Measurements from ENCODE around the gene TECPR1.

TECPR1 gene

GRCh38 chr7:98278936-98279335 lies 26.9 kb upstream of the TECPR1 start:
- TF ChIP-seq CTCF (IDR thresholded peaks at IDR 0.05; ENCODE audit: insufficient read depth, low read length, poor library complexity, severe bottlenecking) = no peak
- no peak for TF ChIP-seq EZH2phosphoT487 (conservative IDR thresholded peaks at IDR 0.05; ENCODE audit: low read length)
- H3K27ac ChIP-seq (ENCODE audit: low read depth, low read length) = no peak overlapping the region
- H3K9me2 ChIP-seq (replicated peaks; ENCODE audit: insufficient read depth, low read length) = no peaks in the 10 kb centered on the region
- H3K27me3 ChIP-seq (ENCODE audit: low read length) = no peaks in the 10 kb centered on the region
- H3K4me3 ChIP-seq (ENCODE audit: insufficient read depth, low read length, poor library complexity, severe bottlenecking) = no peak overlapping the region
- H2AFZ ChIP-seq (ENCODE audit: low read depth, low read length, severe bottlenecking) = no peak overlapping the region
- H3K4me2 ChIP-seq (ENCODE audit: low read depth, low read length, poor library complexity, severe bottlenecking) = no peak overlapping the region
- no peaks in the 10 kb centered on the region for H3K36me3 ChIP-seq (ENCODE audit: low read length)
- no peaks in the 10 kb centered on the region for H3K79me2 ChIP-seq (ENCODE audit: insufficient read depth, low read length)
- H3K9ac ChIP-seq (ENCODE audit: low read length) = no peak overlapping the region
- H3F3A ChIP-seq (ENCODE audit: insufficient read depth) = no peaks in the 10 kb centered on the region
- no peaks in the 10 kb centered on the region for H3K9me3 ChIP-seq (ENCODE audit: insufficient read depth, low read length)
- H4K20me1 ChIP-seq (ENCODE audit: low read depth, low read length) = no peaks in the 10 kb centered on the region

GRCh38 chr7:98278408-98278807 lies 26.4 kb upstream of the TECPR1 start:
- H3F3A ChIP-seq (ENCODE audit: insufficient read depth) = no peaks in the 10 kb centered on the region
- H3K4me2 ChIP-seq (ENCODE audit: low read depth, low read length, poor library complexity, severe bottlenecking) = no peak overlapping the region
- H3K36me3 ChIP-seq (ENCODE audit: low read length) = no peaks in the 10 kb centered on the region
- H3K9me2 ChIP-seq (replicated peaks; ENCODE audit: insufficient read depth, low read length) = no peaks in the 10 kb centered on the region
- H3K27ac ChIP-seq (ENCODE audit: low read depth, low read length) = no peak overlapping the region
- H3K79me2 ChIP-seq (ENCODE audit: insufficient read depth, low read length) = no peaks in the 10 kb centered on the region
- no peak for TF ChIP-seq EZH2phosphoT487 (conservative IDR thresholded peaks at IDR 0.05; ENCODE audit: low read length)
- TF ChIP-seq CTCF (IDR thresholded peaks at IDR 0.05; ENCODE audit: insufficient read depth, low read length, poor library complexity, severe bottlenecking) = no peak
- no peak overlapping the region for H2AFZ ChIP-seq (ENCODE audit: low read depth, low read length, severe bottlenecking)
- no peaks in the 10 kb centered on the region for H4K20me1 ChIP-seq (ENCODE audit: low read depth, low read length)
- no peaks in the 10 kb centered on the region for H3K27me3 ChIP-seq (ENCODE audit: low read length)
- no peaks in the 10 kb centered on the region for H3K9me3 ChIP-seq (ENCODE audit: insufficient read depth, low read length)
- no peak overlapping the region for H3K9ac ChIP-seq (ENCODE audit: low read length)
- no peak overlapping the region for H3K4me3 ChIP-seq (ENCODE audit: insufficient read depth, low read length, poor library complexity, severe bottlenecking)

GRCh38 chr7:98276241-98276761 lies 24.3 kb upstream of the TECPR1 start:
- H3K9me3 ChIP-seq (ENCODE audit: insufficient read depth, low read length) = no peaks in the 10 kb centered on the region
- no peak overlapping the region for H3K9ac ChIP-seq (ENCODE audit: low read length)
- H3K4me2 ChIP-seq (ENCODE audit: low read depth, low read length, poor library complexity, severe bottlenecking) = no peak overlapping the region
- no peak overlapping the region for H3K4me3 ChIP-seq (ENCODE audit: insufficient read depth, low read length, poor library complexity, severe bottlenecking)
- TF ChIP-seq EZH2phosphoT487 (conservative IDR thresholded peaks at IDR 0.05; ENCODE audit: low read length) = no peak
- no peak for TF ChIP-seq CTCF (IDR thresholded peaks at IDR 0.05; ENCODE audit: insufficient read depth, low read length, poor library complexity, severe bottlenecking)
- no peaks in the 10 kb centered on the region for H4K20me1 ChIP-seq (ENCODE audit: low read depth, low read length)
- no peaks in the 10 kb centered on the region for H3F3A ChIP-seq (ENCODE audit: insufficient read depth)
- H3K9me2 ChIP-seq (replicated peaks; ENCODE audit: insufficient read depth, low read length) = no peaks in the 10 kb centered on the region
- no peaks in the 10 kb centered on the region for H3K27me3 ChIP-seq (ENCODE audit: low read length)
- no peaks in the 10 kb centered on the region for H3K36me3 ChIP-seq (ENCODE audit: low read length)
- no peaks in the 10 kb centered on the region for H3K79me2 ChIP-seq (ENCODE audit: insufficient read depth, low read length)
- no peak overlapping the region for H3K27ac ChIP-seq (ENCODE audit: low read depth, low read length)
- no peak overlapping the region for H2AFZ ChIP-seq (ENCODE audit: low read depth, low read length, severe bottlenecking)

Measured in SU-DHL-6 (cell line).